Measurements from ENCODE around the gene CYP11A1. TPM values are rescaled to one million over a fixed set of nuclear protein-coding genes. Genes with fewer than 3 reads are reported as not detected.
A peak's percentile ranks its signal among the peaks of the same experiment; 100 is the strongest.

Gene CYP11A1
- total and polyA plus RNA-seq, 10 of the 15 experiments (the other 5 are each of a cell fraction or from before 2014, with no cell fraction given): 0.11 to 1.2 (median 0.23) TPM; not detected in 5

GRCh38 chr15:74403991-74404563 lies 36.6 kb upstream of the CYP11A1 start (continued):
- TF ChIP-seq MLLT1 (IDR thresholded peaks at IDR 0.05) (no peak), HSF1 (IDR thresholded peaks at IDR 0.05; ENCODE audit: low read depth, low read length) (no peak), NFYA (IDR thresholded peaks at IDR 0.05; ENCODE audit: borderline replicate concordance, low read depth, low read length) (no peak), ZBTB4 (CRISPR knock-in tag; IDR thresholded peaks at IDR 0.05) (no peak), ATF7 (IDR thresholded peaks at IDR 0.05; ENCODE audit: low read depth) (peak; percentile 67; the same call in 1 of the 2 replicates), E4F1 (IDR thresholded peaks at IDR 0.05; ENCODE audit: borderline replicate concordance, partially characterized antibody) (no peak), HDAC6 (IDR thresholded peaks at IDR 0.05; ENCODE audit: unreplicated experiment) (no peak), ZNF24 (IDR thresholded peaks at IDR 0.05) (no peak), FOXM1 (IDR thresholded peaks at IDR 0.05; ENCODE audit: low read depth, low read length) (no peak), BACH1 (IDR thresholded peaks at IDR 0.05; ENCODE audit: borderline replicate concordance) (no peak), SUPT20H (IDR thresholded peaks at IDR 0.05; ENCODE audit: borderline replicate concordance, control insufficient read depth, low read depth, low read length) (no peak), USF2 (IDR thresholded peaks at IDR 0.05; ENCODE audit: borderline replicate concordance, low read depth, low read length) (no peak), IRF3 (IDR thresholded peaks at IDR 0.05) (no peak), MEF2B (IDR thresholded peaks at IDR 0.05; ENCODE audit: partially characterized antibody, poor library complexity, severe bottlenecking) (peak; percentile 99), IKZF2 (IDR thresholded peaks at IDR 0.05) (peak; percentile 88 to 92), BHLHE40 (IDR thresholded peaks at IDR 0.05; ENCODE audit: borderline replicate concordance in 1 of 2, low read depth in 2 of 2, low read length in 1 of 2) (peak; percentile 36 to 65; a peak in 3 of 4 replicates)
